ENCODE measurements around the gene THRAP3. TPM values are rescaled to one million over a fixed set of nuclear protein-coding genes. Genes with fewer than 3 reads are reported as not detected.

THRAP3 gene
- total RNA-seq, 1 donor from 2014 or later, result 142 TPM

- no peak for DNase-seq (ENCODE audit: low spot score, unreplicated experiment)
- Mint-ChIP-seq H3K4me1 (ENCODE audit: low read depth) (no peaks in the 10 kb centered on the region), H3K9me3 (ENCODE audit: low read depth) (no peaks in the 10 kb centered on the region), H3K36me3 (ENCODE audit: insufficient read depth) (peaks cover 10% of the 10 kb centered on the region), H3K4me3 (ENCODE audit: low read depth) (no peak overlapping the region), H3K27me3 (no peaks in the 10 kb centered on the region), H3K27ac (no peak overlapping the region)
- TF ChIP-seq CTCF (IDR thresholded peaks at IDR 0.05; ENCODE audit: unreplicated experiment), result no peak
Measured at GRCh38 chr1:36351227-36351977, 127.2 kb downstream of the THRAP3 start.

- no peak for TF ChIP-seq CTCF (IDR thresholded peaks at IDR 0.05; ENCODE audit: unreplicated experiment)
- Mint-ChIP-seq H3K27me3 (no peaks in the 10 kb centered on the region), H3K27ac (no peak overlapping the region), H3K4me3 (ENCODE audit: low read depth) (no peak overlapping the region), H3K9me3 (ENCODE audit: low read depth) (no peaks in the 10 kb centered on the region), H3K36me3 (ENCODE audit: insufficient read depth) (peaks cover 8% of the 10 kb centered on the region), H3K4me1 (ENCODE audit: low read depth) (no peaks in the 10 kb centered on the region)
- DNase-seq (ENCODE audit: low spot score, unreplicated experiment), result no peak
Measured at GRCh38 chr1:36352125-36352909, 128.1 kb downstream of the THRAP3 start.

GRCh38 chr1:36352910-36353878 is 129.0 kb downstream of the THRAP3 start:
- no peak overlapping the region for H3K27ac Mint-ChIP-seq
- no peaks in the 10 kb centered on the region for H3K4me1 Mint-ChIP-seq (ENCODE audit: low read depth)
- no peak for DNase-seq (ENCODE audit: low spot score, unreplicated experiment)
- no peak overlapping the region for H3K4me3 Mint-ChIP-seq (ENCODE audit: low read depth)
- H3K36me3 Mint-ChIP-seq (ENCODE audit: insufficient read depth), result peaks cover 9% of the 10 kb centered on the region
- no peaks in the 10 kb centered on the region for H3K27me3 Mint-ChIP-seq
- TF ChIP-seq CTCF (IDR thresholded peaks at IDR 0.05; ENCODE audit: unreplicated experiment), result no peak
- H3K9me3 Mint-ChIP-seq (ENCODE audit: low read depth), result no peaks in the 10 kb centered on the region

- Mint-ChIP-seq H3K4me1 (ENCODE audit: low read depth) (no peaks in the 10 kb centered on the region), H3K27ac (no peak overlapping the region), H3K27me3 (no peaks in the 10 kb centered on the region), H3K9me3 (ENCODE audit: low read depth) (no peaks in the 10 kb centered on the region), H3K36me3 (ENCODE audit: insufficient read depth) (peaks cover 8% of the 10 kb centered on the region), H3K4me3 (ENCODE audit: low read depth) (no peak overlapping the region)
- DNase-seq (ENCODE audit: low spot score, unreplicated experiment), result no peak
- no peak for TF ChIP-seq CTCF (IDR thresholded peaks at IDR 0.05; ENCODE audit: unreplicated experiment)
Measured at GRCh38 chr1:36354486-36354885, 130.2 kb downstream of the THRAP3 start.

Other genes with a start within 250 kb of the THRAP3 start
- 17.8 and 20.2 TPM in 2 replicates for gene TEKT2, start 140.3 kb upstream of the THRAP3 start, total RNA-seq
- 28.4 and 30.0 TPM in 2 replicates for gene ADPRS, start 135.6 kb upstream of the THRAP3 start, total RNA-seq
- 0.10 and 0.18 TPM in 2 replicates for gene COL8A2, start 99.2 kb upstream of the THRAP3 start, total RNA-seq
- gene TRAPPC3, start 75.0 kb upstream of the THRAP3 start, total RNA-seq, result 61.0 and 63.6 TPM in 2 replicates
- 98.0 and 109 TPM in 2 replicates for gene MAP7D1, start 68.3 kb upstream of the THRAP3 start, total RNA-seq
- gene SH3D21, start 81.9 kb downstream of the THRAP3 start, total RNA-seq, result 10.6 and 11.0 TPM in 2 replicates
- gene EVA1B, start 99.2 kb downstream of the THRAP3 start, total RNA-seq, result 11.8 and 14.1 TPM in 2 replicates
- gene STK40, start 161.5 kb downstream of the THRAP3 start, total RNA-seq, result 34.6 and 42.0 TPM in 2 replicates
- 28.4 and 32.8 TPM in 2 replicates for gene LSM10, start 173.5 kb downstream of the THRAP3 start, total RNA-seq
- gene OSCP1, start 226.0 kb downstream of the THRAP3 start, total RNA-seq, result 18.2 and 21.0 TPM in 2 replicates
- gene MRPS15, start 239.9 kb downstream of the THRAP3 start, total RNA-seq, result 72.0 and 76.4 TPM in 2 replicates